Mesendoderm (in vitro differentiated cells): ENCODE results near the gene TCP11L2.
A peak's percentile ranks its signal among the peaks of the same experiment; 100 is the strongest.

Experiments
- DNase-seq: peaks from one replicate; pipeline ENCODE4 v3.0.0; 2013
- H2AK5ac ChIP-seq: 2 replicates; pipeline ENCODE4 v1.6.1; 2013; ENCODE audit warnings: low read length, inconsistent platforms
- H2BK120ac ChIP-seq: 2 replicates; pipeline ENCODE4 v1.6.1; 2013; ENCODE audit warnings: low read depth, mild to moderate bottlenecking, low read length, moderate library complexity, mixed read lengths
- H2BK15ac ChIP-seq: replicated peaks from 2 replicates; pipeline ENCODE4 v1.6.1; 2013; ENCODE audit warnings: low read depth, mild to moderate bottlenecking, moderate library complexity
- H2BK5ac ChIP-seq: 2 replicates; pipeline ENCODE4 v1.6.1; 2013; ENCODE audit warnings: low read length, inconsistent platforms
- H3K18ac ChIP-seq: 2 replicates; pipeline ENCODE4 v1.6.1; 2013; ENCODE audit warnings: mild to moderate bottlenecking, low read length, mixed read lengths
- H3K23ac ChIP-seq: one replicate; pipeline ENCODE4 v1.6.1; 2013; ENCODE audit warnings: low read length
- H3K27ac ChIP-seq: 2 replicates; pipeline ENCODE4 v1.5.1; 2013; ENCODE audit warnings: low read depth, mild to moderate bottlenecking, inconsistent platforms, low read length, moderate library complexity
- H3K27me3 ChIP-seq: 2 replicates; pipeline ENCODE4 v1.6.1; 2013; ENCODE audit warnings: low read length, control low read depth, mild to moderate bottlenecking, inconsistent platforms; ENCODE audit not compliant: insufficient read depth, poor library complexity
- H3K36me3 ChIP-seq: 2 replicates; pipeline ENCODE4 v1.6.1; 2013; ENCODE audit warnings: low read length, inconsistent platforms; ENCODE audit not compliant: control insufficient read depth, insufficient read depth
- H3K4ac ChIP-seq: one replicate; pipeline ENCODE4 v1.6.1; 2013; ENCODE audit warnings: low read depth, mild to moderate bottlenecking, low read length, moderate library complexity
- H3K4me1 ChIP-seq: 2 replicates; pipeline ENCODE4 v1.6.1; 2013; ENCODE audit warnings: low read depth, low read length, inconsistent platforms; ENCODE audit not compliant: control insufficient read depth
- H3K4me2 ChIP-seq: 2 replicates; pipeline ENCODE4 v1.6.1; 2013; ENCODE audit warnings: low read length
- H3K4me3 ChIP-seq: 2 replicates; pipeline ENCODE4 v1.5.1; 2013; ENCODE audit warnings: mild to moderate bottlenecking, low read length
- H3K56ac ChIP-seq: one replicate; pipeline ENCODE4 v1.6.1; 2013; ENCODE audit warnings: low read length
- H3K79me1 ChIP-seq: 2 replicates; pipeline ENCODE4 v1.6.1; 2013; ENCODE audit warnings: low read length, inconsistent platforms
- H3K79me2 ChIP-seq: 2 replicates; pipeline ENCODE4 v1.6.1; 2013; ENCODE audit warnings: mild to moderate bottlenecking, low read length; ENCODE audit not compliant: control insufficient read depth, insufficient read depth
- H3K9ac ChIP-seq: 2 replicates; pipeline ENCODE4 v1.6.1; 2013; ENCODE audit warnings: low read length, inconsistent platforms
- H4K5ac ChIP-seq: one replicate; pipeline ENCODE4 v1.6.1; 2013; ENCODE audit warnings: low read length
- H4K8ac ChIP-seq: one replicate; pipeline ENCODE4 v1.6.1; 2013; ENCODE audit warnings: low read depth, mild to moderate bottlenecking, control low read depth, low read length, moderate library complexity
- WGBS: extraction: QIAGEN DNeasy Blood & Tissue Kit; methylation state at CpG from one replicate; pipeline ENCODE4 v1.1.7; 2013; ENCODE audit warnings: low lambda C conversion rate, missing lambda C conversion rate; ENCODE audit not compliant: insufficient coverage; ENCODE audit errors: extremely low coverage; 5-methylcytosine and 5-hydroxymethylcytosine counted together

The TCP11L2 gene

DNA sequence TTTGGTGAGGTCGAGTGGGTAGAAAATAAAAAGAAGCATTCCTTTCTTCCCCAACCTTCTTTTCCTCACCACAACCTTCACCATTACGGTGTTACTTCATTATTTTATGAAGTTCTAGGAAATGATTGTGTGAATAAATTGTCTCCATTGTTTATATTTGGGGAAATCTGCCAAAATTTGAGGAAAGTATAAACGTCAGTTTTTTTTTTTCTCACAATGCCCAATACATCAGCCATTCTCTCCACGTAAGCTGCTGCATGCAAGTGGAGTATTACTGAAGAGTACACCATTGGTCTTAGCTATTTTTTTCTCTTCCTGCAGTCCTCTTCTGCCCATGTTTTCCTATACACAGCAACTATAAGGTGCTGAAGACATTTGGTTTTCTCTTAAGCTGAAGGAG is 45.9 kb downstream of the TCP11L2 start:
- Histone ChIP-seq H3K9ac (no peak overlapping the region), H3K27ac (no peak overlapping the region), H2BK120ac (no peak overlapping the region), H2BK5ac (no peak overlapping the region), H3K79me1 (no peaks in the 10 kb centered on the region), H3K27me3 (peaks cover 2% of the 10 kb centered on the region), H3K4me3 (no peak overlapping the region), H3K36me3 (no peaks in the 10 kb centered on the region), H2AK5ac (no peak overlapping the region), H2BK15ac (no peak overlapping the region), H3K4me2 (no peak overlapping the region), H3K4ac (no peak overlapping the region), H3K18ac (no peak overlapping the region), H3K4me1 (no peaks in the 10 kb centered on the region), H4K5ac (no peak overlapping the region), H3K56ac (no peak overlapping the region), H3K23ac (no peak overlapping the region), H4K8ac (no peak overlapping the region), H3K79me2 (no peaks in the 10 kb centered on the region)
- no peak for DNase-seq
- WGBS: no CpG with 5 or more reads among the region's 4 CpGs

DNA sequence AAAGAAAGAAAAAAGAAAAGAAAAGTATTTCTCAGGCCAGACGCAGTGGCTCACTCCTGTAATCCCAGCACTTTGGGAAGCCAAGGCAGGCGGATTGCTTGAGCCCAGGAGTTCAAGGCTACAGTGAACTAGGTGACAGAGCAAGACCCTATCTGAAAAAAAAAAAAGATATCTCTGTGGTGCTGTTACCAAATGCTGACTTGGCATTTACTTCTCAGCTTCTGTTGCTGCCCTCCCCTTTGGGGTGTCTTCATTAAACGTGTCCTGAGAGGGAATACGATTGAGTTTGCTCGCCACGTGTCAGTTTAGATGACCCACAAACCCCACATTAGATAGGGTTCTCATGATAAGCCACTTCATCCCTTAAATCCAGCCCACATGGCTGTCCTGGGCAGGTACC is 50.6 kb downstream of the TCP11L2 start:
- H4K5ac ChIP-seq: no peak overlapping the region
- H3K23ac ChIP-seq: no peak overlapping the region
- peaks cover 2% of the 10 kb centered on the region for H3K27me3 ChIP-seq
- H3K4me3 ChIP-seq: no peak overlapping the region
- H3K18ac ChIP-seq: no peak overlapping the region
- no peaks in the 10 kb centered on the region for H3K79me1 ChIP-seq
- no peaks in the 10 kb centered on the region for H3K36me3 ChIP-seq
- DNase-seq: no peak
- H3K4me2 ChIP-seq: no peak overlapping the region
- no peak overlapping the region for H2AK5ac ChIP-seq
- H3K4ac ChIP-seq: no peak overlapping the region
- H2BK15ac ChIP-seq: no peak overlapping the region
- H2BK5ac ChIP-seq: no peak overlapping the region
- WGBS: no CpG with 5 or more reads among the region's 6 CpGs
- no peak overlapping the region for H3K27ac ChIP-seq
- no peak overlapping the region for H4K8ac ChIP-seq
- H2BK120ac ChIP-seq: no peak overlapping the region
- H3K79me2 ChIP-seq: no peaks in the 10 kb centered on the region
- no peaks in the 10 kb centered on the region for H3K4me1 ChIP-seq
- H3K9ac ChIP-seq: no peak overlapping the region
- H3K56ac ChIP-seq: no peak overlapping the region

DNA sequence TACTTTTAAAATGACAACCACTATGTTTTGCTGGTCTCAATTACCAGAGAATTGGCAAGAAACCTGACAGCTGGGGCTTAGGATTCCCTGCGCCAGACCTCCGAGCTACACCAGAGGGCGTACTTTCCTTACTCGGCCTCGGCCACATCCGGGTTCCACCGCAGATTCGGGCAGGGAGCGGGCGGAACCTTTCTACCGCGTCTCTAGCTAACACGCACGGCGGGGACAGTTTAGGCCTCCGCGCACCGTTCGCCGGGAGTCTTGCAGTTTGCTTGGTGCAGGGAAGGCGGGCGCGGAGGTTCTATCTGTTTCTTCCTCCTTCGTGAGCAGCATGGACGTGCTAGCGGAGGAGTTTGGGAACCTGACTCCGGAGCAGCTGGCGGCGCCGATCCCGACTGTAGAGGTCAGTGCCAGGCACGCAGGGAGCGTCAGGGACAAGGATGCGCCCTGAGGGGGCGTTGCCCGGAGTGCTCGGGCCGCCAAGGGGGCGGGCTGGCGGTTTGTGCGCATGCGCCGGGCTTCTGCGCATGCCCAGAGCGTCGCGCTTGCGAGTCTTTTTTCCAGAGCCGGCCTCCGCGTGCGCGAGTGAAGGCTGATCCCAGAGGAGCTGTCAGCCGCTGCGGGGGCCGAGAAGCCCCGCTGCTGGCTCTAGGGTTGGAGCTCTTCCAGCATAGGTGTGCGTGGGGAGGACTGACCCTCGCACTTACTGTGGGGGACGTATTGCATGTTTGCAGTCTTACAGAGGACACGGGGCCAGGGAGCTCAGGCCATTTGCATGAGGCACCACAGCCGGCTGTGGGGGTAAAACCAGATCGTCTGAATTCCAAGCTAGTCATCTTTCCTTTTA is 55.2 kb downstream of the TCP11L2 start, which contains the start of gene POLR3B:
Gene POLR3B (plus strand): TSS at position 200 of the 847 bp plus-strand sequence. CDS start 132 bp downstream, at position 332.
- peak within 1 kb of the TSS; percentile 35 for H3K4me2 ChIP-seq
- H3K79me1 ChIP-seq: peaks cover 14% of the 10 kb centered on the region
- DNase-seq: peak; percentile 96
- peaks cover 8% of the 10 kb centered on the region for H3K79me2 ChIP-seq
- H3K4ac ChIP-seq: peak within 1 kb of the TSS; percentile 41
- H2BK120ac ChIP-seq: no peak within 1 kb of the TSS
- H2BK15ac ChIP-seq: no peak within 1 kb of the TSS
- H3K27ac ChIP-seq: peak within 1 kb of the TSS; percentile 76
- no CpG with 5 or more reads among the region's 63 CpGs for WGBS
- H3K9ac ChIP-seq: peak within 1 kb of the TSS; percentile 86
- peak within 1 kb of the TSS; percentile 70 for H3K4me3 ChIP-seq
- peak within 1 kb of the TSS; percentile 24 for H3K18ac ChIP-seq
- no peak within 1 kb of the TSS for H4K8ac ChIP-seq
- H2AK5ac ChIP-seq: no peak within 1 kb of the TSS
- H2BK5ac ChIP-seq: peak within 1 kb of the TSS; percentile 9
- H3K23ac ChIP-seq: no peak within 1 kb of the TSS
- H3K36me3 ChIP-seq: no peaks in the 10 kb centered on the region
- peak within 1 kb of the TSS; percentile 94 for H3K56ac ChIP-seq
- H4K5ac ChIP-seq: no peak within 1 kb of the TSS
- peaks cover 1% of the 10 kb centered on the region for H3K4me1 ChIP-seq
- H3K27me3 ChIP-seq: no peaks in the 10 kb centered on the region

DNA sequence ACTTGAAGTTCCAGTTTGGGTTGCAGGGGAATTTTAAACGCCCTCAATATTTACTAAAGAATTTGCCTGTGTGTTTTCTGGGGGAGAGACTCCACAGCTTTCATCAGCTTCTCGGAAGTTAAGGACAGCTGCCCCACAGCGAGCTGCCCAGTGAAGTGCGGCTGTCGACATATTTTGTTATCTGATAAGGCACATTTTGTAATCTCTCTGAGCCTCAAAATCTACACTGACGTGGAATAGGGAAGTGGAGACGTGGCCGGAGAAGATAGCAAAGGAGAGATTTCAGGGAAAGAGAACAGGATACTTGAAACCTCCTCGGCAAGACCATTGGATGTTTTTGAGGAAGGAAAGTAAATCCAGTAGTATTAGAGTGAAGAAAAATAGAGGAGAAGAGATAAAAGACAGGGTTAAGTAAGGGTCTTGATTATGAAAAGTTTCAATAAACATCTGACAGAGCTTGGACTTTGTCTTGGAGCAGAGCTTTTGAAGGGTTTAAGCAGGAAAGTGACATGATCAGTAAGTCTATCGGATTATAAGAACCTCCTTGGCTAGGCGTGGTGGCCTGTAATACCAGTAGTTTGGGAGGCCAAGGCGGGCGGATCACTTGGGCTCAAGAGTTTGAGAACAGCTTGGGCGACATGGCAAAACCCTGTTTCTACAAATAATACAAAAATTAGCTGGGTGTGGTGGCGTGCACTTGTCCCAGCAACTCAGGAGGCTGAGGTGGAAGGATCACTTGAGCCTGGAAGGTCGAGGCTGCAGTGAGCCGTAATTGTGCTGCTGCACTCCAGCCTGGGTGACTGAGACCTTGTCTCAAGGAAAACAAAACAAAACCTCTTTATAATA is 56.1 kb downstream of the TCP11L2 start:
- Histone ChIP-seq H3K18ac (peak overlapping the region; percentile 24), H3K4me2 (peak overlapping the region; percentile 27), H2BK120ac (no peak overlapping the region), H4K5ac (no peak overlapping the region), H3K4ac (peak overlapping the region; percentile 41), H3K4me1 (peaks cover 1% of the 10 kb centered on the region), H2BK5ac (no peak overlapping the region), H2AK5ac (no peak overlapping the region), H3K23ac (no peak overlapping the region), H3K79me2 (peaks cover 8% of the 10 kb centered on the region), H4K8ac (no peak overlapping the region), H2BK15ac (no peak overlapping the region), H3K27me3 (no peaks in the 10 kb centered on the region), H3K56ac (peak overlapping the region; percentile 94), H3K36me3 (no peaks in the 10 kb centered on the region), H3K4me3 (peak overlapping the region; percentile 70), H3K27ac (peak overlapping the region; percentile 72), H3K79me1 (peaks cover 18% of the 10 kb centered on the region), H3K9ac (peak overlapping the region; percentile 85)
- WGBS: no CpG with 5 or more reads among the region's 17 CpGs
- peak; percentile 73 for DNase-seq

DNA sequence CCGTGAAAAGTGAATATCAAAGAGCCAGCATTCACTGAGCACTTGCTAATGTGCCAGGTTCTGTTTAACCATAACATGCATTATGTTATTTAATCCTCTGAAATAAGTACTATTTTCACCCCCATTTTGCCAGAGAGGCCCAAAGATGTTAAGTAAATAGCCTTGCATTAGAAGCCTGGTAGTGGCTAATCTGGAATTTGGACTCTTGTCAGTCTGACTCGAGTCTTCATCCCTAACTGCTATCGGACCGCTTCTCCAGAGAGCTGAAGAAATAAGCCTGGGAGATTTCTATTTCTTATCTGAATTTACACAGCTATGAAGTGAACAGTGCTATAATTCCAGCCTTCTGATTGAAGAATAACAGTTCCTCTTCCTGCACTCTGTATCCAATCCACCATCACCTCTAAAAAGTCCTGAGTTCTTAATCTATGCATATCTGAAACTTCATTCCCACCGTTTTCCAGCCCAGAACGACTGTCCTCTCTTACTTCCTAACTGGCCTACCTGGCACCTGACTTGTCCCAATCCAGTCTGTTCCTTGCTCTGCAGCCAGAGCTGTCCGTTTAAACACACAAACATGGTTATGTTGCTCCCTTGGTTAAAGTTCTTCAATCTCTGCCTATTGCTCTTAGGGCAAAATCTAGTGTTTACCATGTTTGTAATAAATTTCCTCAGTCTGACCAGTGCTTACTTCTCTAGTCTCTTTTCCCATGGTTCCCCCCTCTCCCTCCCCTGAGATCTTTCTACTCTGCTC is 57.3 kb downstream of the TCP11L2 start:
- Histone ChIP-seq H3K27ac (no peak overlapping the region), H2BK120ac (no peak overlapping the region)
- no CpG with 5 or more reads among the region's 7 CpGs for whole genome bisulfite sequencing

More for the DNA sequence above, 57.3 kb downstream of the TCP11L2 start:
- Histone ChIP-seq H3K27me3 (no peaks in the 10 kb centered on the region), H3K4ac (no peak overlapping the region), H4K5ac (no peak overlapping the region), H3K4me1 (peaks cover 1% of the 10 kb centered on the region), H3K4me3 (no peak overlapping the region), H3K79me2 (peaks cover 8% of the 10 kb centered on the region), H3K9ac (no peak overlapping the region), H3K36me3 (no peaks in the 10 kb centered on the region), H3K79me1 (peaks cover 18% of the 10 kb centered on the region), H4K8ac (no peak overlapping the region), H2BK15ac (no peak overlapping the region), H3K56ac (no peak overlapping the region), H2BK5ac (no peak overlapping the region), H2AK5ac (no peak overlapping the region), H3K23ac (no peak overlapping the region), H3K18ac (no peak overlapping the region), H3K4me2 (no peak overlapping the region)
- no peak for DNase-seq
